ENCODE data around the gene PGBD5.

DNA sequence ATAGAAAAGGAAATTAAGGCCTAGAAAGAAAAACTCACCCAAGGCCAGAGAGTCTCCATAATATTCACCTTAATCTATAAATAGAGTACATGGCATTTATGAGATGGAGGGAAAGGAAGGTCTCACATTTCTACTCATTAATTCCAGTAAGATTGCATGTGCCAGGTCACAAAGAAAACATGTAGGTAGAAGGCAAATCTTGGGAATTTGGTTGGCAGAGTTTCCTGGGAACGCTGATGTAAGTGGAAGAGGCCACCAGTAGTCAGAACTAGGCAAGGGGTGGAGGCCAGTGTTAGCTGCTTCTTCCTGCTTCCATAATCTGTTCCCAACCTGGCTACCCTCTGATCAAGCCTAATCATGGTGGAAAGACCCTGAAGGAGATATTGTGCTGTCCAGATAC, 29.2 kb upstream of the PGBD5 start:
- TF ChIP-seq EP300 (IDR thresholded peaks at IDR 0.05; ENCODE audit: borderline replicate concordance in 1 of 2, low read depth in 1 of 2, low read length in 1 of 2) (no peak), RFX5 (IDR thresholded peaks at IDR 0.05; ENCODE audit: low read length) (no peak), SIN3A (IDR thresholded peaks at IDR 0.05; ENCODE audit: borderline replicate concordance, low read depth, low read length) (no peak)
- TF ChIP-seq, protein P1, sequence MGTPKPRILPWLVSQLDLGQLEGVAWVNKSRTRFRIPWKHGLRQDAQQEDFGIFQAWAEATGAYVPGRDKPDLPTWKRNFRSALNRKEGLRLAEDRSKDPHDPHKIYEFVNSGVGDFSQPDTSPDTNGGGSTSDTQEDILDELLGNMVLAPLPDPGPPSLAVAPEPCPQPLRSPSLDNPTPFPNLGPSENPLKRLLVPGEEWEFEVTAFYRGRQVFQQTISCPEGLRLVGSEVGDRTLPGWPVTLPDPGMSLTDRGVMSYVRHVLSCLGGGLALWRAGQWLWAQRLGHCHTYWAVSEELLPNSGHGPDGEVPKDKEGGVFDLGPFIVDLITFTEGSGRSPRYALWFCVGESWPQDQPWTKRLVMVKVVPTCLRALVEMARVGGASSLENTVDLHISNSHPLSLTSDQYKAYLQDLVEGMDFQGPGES (IDR thresholded peaks at IDR 0.05; ENCODE audit: low read depth, low read length), result no peak
- TF ChIP-seq, protein P2, sequence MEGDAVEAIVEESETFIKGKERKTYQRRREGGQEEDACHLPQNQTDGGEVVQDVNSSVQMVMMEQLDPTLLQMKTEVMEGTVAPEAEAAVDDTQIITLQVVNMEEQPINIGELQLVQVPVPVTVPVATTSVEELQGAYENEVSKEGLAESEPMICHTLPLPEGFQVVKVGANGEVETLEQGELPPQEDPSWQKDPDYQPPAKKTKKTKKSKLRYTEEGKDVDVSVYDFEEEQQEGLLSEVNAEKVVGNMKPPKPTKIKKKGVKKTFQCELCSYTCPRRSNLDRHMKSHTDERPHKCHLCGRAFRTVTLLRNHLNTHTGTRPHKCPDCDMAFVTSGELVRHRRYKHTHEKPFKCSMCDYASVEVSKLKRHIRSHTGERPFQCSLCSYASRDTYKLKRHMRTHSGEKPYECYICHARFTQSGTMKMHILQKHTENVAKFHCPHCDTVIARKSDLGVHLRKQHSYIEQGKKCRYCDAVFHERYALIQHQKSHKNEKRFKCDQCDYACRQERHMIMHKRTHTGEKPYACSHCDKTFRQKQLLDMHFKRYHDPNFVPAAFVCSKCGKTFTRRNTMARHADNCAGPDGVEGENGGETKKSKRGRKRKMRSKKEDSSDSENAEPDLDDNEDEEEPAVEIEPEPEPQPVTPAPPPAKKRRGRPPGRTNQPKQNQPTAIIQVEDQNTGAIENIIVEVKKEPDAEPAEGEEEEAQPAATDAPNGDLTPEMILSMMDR (IDR thresholded peaks at IDR 0.05), result no peak

All from SK-N-SH (cell line).